Measurements from ENCODE around the gene DHRS1.

DNA sequence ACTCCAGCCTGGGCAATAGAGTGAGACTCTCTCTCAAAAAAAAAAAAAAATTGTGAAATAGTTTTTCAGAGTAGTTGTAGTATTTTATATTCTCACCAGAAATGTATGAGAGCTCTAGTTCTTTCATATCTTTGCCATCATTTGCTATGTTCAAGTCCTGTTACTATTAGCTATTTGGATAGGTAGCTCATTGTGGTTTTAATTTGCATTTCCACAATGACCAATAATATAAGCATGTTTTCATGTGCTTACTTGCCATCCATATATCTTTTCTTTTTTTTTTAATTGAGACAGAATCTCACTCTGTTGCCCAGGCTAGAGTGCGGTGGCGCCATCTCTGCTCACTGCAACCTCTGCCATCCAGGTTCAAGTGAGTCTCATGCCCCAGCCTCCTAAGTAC lies 48.6 kb upstream of the DHRS1 start:
- no peak for TF ChIP-seq RCOR1 (IDR thresholded peaks at IDR 0.05; ENCODE audit: insufficient replicate concordance, low read length)
- TF ChIP-seq, protein P1, sequence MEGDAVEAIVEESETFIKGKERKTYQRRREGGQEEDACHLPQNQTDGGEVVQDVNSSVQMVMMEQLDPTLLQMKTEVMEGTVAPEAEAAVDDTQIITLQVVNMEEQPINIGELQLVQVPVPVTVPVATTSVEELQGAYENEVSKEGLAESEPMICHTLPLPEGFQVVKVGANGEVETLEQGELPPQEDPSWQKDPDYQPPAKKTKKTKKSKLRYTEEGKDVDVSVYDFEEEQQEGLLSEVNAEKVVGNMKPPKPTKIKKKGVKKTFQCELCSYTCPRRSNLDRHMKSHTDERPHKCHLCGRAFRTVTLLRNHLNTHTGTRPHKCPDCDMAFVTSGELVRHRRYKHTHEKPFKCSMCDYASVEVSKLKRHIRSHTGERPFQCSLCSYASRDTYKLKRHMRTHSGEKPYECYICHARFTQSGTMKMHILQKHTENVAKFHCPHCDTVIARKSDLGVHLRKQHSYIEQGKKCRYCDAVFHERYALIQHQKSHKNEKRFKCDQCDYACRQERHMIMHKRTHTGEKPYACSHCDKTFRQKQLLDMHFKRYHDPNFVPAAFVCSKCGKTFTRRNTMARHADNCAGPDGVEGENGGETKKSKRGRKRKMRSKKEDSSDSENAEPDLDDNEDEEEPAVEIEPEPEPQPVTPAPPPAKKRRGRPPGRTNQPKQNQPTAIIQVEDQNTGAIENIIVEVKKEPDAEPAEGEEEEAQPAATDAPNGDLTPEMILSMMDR (conservative IDR thresholded peaks at IDR 0.05; ENCODE audit: low read depth, low read length): no peak
- no peak for TF ChIP-seq SMC3 (IDR thresholded peaks at IDR 0.05; ENCODE audit: low read depth, low read length)
- TF ChIP-seq POLR2A (IDR thresholded peaks at IDR 0.05; ENCODE audit: low read depth, low read length): no peak
- no peak for TF ChIP-seq CEBPB (IDR thresholded peaks at IDR 0.05; ENCODE audit: low read depth, low read length)
